Measurements from ENCODE around the gene CHST11.

The CHST11 gene

GRCh38 chr12:104669089-104669721 is 212.5 kb downstream of the CHST11 start:
- in situ Hi-C loops (cut with MboI; ENCODE audit: low sequenced_read_pairs), result no loop called here

GRCh38 chr12:104669851-104670337 is 213.1 kb downstream of the CHST11 start:
- in situ Hi-C loops (cut with MboI; ENCODE audit: low sequenced_read_pairs), result no loop called here

GRCh38 chr12:104670439-104671408 is 214.0 kb downstream of the CHST11 start:
- in situ Hi-C loops (cut with MboI; ENCODE audit: low sequenced_read_pairs), result no loop called here

GRCh38 chr12:104671409-104672095 is 214.8 kb downstream of the CHST11 start:
- in situ Hi-C loops (cut with MboI; ENCODE audit: low sequenced_read_pairs), result no loop called here

- in situ Hi-C loops (cut with MboI; ENCODE audit: low sequenced_read_pairs), result no loop called here
Measured at GRCh38 chr12:104672096-104672445, 215.3 kb downstream of the CHST11 start.

- in situ Hi-C loops (cut with MboI; ENCODE audit: low sequenced_read_pairs), result no loop called here
Measured at GRCh38 chr12:104672501-104673265, 215.9 kb downstream of the CHST11 start.

- in situ Hi-C loops (cut with MboI; ENCODE audit: low sequenced_read_pairs), result no loop called here
Measured at GRCh38 chr12:104673294-104673693, 216.5 kb downstream of the CHST11 start.

GRCh38 chr12:104673696-104674482 is 217.1 kb downstream of the CHST11 start:
- in situ Hi-C loops (cut with MboI; ENCODE audit: low sequenced_read_pairs), result no loop called here

- in situ Hi-C loops (cut with MboI; ENCODE audit: low sequenced_read_pairs), result no loop called here
Measured at GRCh38 chr12:104676636-104677035, 219.9 kb downstream of the CHST11 start.

- in situ Hi-C loops (cut with MboI; ENCODE audit: low sequenced_read_pairs), result no loop called here
Measured at GRCh38 chr12:104677441-104678089, 220.8 kb downstream of the CHST11 start.

GRCh38 chr12:104680070-104680469 is 223.3 kb downstream of the CHST11 start:
- in situ Hi-C loops (cut with MboI; ENCODE audit: low sequenced_read_pairs), result no loop called here

GRCh38 chr12:104680491-104680890 is 223.7 kb downstream of the CHST11 start:
- in situ Hi-C loops (cut with MboI; ENCODE audit: low sequenced_read_pairs), result no loop called here

GRCh38 chr12:104681012-104681690 is 224.4 kb downstream of the CHST11 start:
- in situ Hi-C loops (cut with MboI; ENCODE audit: low sequenced_read_pairs), result no loop called here

- in situ Hi-C loops (cut with MboI; ENCODE audit: low sequenced_read_pairs), result no loop called here
Measured at GRCh38 chr12:104682790-104683279, 226.1 kb downstream of the CHST11 start.

GRCh38 chr12:104683831-104684503 is 227.2 kb downstream of the CHST11 start:
- in situ Hi-C loops (cut with MboI; ENCODE audit: low sequenced_read_pairs), result no loop called here

- in situ Hi-C loops (cut with MboI; ENCODE audit: low sequenced_read_pairs), result no loop called here
Measured at GRCh38 chr12:104684884-104685283, 228.1 kb downstream of the CHST11 start.

- in situ Hi-C loops (cut with MboI; ENCODE audit: low sequenced_read_pairs), result no loop called here
Measured at GRCh38 chr12:104685366-104685765, 228.6 kb downstream of the CHST11 start.

- in situ Hi-C loops (cut with MboI; ENCODE audit: low sequenced_read_pairs), result no loop called here
Measured at GRCh38 chr12:104686196-104686595, 229.4 kb downstream of the CHST11 start.

Data from hTERT RPE-1 (cell line).